AG09309 (cell line): Measurements from ENCODE around the gene ARHGAP23.

ENCODE experiments used
- DNase-seq: peaks from one replicate; pipeline ENCODE4 v3.0.0-alpha.2; 2010; ENCODE audit warnings: low read depth
- H3K4me3 ChIP-seq: 2 replicates; pipeline ENCODE4 v1.5.1; 2011; ENCODE audit warnings: mild to moderate bottlenecking, low read depth, low read length, moderate library complexity; ENCODE audit not compliant: control insufficient read depth
- TF ChIP-seq, protein P1 (sequence below): IDR thresholded peaks from 2 replicates; pipeline ENCODE4 v1.5.1; 2011; ENCODE audit warnings: mild to moderate bottlenecking, low read depth, low read length, inconsistent platforms; ENCODE audit not compliant: insufficient read depth, control insufficient read depth; ENCODE audit errors: missing control alignments

Gene ARHGAP23

DNA sequence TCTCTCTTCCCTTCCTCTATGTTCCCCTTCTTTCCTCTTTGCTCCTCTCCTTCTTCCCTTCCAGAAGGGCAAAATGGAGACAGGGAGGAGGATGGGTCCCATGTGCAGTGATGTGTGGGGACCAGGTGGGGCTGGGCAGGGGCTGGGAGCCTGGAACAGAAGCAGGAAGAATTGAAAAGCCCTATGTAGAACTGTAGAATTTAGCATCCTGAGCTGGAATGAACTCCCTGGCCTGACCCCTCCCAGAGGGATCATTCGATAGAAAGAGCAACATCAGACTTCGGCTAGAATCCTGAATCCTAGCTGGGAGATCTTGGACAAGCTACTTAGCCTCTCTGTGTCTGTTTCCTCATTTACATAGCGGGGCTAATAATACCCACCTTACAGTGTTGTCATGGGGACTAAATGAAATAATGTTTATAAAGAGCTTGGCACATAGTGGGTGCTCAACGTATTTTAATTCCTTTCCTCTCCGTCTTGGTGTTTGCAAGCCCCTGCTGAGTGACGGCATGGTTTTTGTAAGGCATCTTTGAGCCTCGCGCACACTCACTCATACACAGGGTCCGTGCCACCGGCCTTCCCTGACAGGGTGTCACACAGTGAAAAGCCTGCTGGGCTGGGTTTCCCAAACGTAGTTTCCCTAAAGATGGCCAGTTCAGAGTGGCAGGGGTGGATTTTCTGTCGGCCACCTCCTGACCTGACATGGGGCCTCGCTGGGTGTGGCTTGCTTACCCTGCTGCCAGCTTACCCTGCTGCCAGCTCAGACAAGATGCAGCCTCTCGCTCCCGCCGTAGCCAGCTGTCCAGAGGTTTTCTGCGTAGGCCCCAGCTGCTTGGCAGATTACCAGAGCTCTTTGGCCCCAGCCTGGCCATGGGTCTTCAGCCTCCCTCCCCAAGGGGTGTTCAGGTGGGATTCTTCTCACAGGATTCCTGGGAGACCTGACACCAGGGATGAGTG, 6.1 kb upstream of the ARHGAP23 start:
- DNase-seq, result no peak
- H3K4me3 ChIP-seq, result no peak overlapping the region
- TF ChIP-seq, protein P1, sequence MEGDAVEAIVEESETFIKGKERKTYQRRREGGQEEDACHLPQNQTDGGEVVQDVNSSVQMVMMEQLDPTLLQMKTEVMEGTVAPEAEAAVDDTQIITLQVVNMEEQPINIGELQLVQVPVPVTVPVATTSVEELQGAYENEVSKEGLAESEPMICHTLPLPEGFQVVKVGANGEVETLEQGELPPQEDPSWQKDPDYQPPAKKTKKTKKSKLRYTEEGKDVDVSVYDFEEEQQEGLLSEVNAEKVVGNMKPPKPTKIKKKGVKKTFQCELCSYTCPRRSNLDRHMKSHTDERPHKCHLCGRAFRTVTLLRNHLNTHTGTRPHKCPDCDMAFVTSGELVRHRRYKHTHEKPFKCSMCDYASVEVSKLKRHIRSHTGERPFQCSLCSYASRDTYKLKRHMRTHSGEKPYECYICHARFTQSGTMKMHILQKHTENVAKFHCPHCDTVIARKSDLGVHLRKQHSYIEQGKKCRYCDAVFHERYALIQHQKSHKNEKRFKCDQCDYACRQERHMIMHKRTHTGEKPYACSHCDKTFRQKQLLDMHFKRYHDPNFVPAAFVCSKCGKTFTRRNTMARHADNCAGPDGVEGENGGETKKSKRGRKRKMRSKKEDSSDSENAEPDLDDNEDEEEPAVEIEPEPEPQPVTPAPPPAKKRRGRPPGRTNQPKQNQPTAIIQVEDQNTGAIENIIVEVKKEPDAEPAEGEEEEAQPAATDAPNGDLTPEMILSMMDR, result no peak

DNA sequence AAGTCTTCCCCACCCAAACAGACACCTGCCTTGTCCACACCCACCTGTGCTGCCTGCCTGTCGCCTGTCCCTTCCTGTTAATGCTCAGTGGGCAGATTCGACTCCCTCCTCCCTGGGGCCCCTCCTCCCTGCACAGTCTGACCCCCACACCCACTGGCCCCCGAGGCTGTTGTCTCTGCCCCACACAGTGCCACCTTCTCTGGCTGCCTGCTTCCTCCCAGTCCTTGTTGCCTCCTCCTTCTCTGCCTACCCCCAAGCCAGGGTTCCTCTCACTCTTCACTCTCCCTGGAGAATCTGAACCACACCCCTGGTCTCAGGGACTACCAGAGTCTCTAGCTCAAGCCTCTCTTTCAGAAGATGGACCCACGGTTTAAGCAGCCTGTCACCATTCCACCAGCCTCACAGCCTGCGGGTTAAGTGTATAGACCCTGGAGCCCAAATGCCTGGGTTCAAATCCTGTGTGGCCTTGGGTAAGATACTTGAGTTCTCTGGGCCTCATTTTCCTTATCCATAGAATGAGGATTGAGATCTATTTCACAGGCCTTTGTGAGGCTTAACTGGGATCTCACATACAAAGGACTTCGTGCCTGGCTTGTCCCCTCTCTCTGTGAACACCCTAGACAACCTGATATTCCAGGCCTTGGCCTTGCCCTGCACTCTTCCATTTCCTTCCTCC, 3.8 kb upstream of the ARHGAP23 start:
- no peak for DNase-seq
- TF ChIP-seq, protein P1, result no peak
- no peak overlapping the region for H3K4me3 ChIP-seq

DNA sequence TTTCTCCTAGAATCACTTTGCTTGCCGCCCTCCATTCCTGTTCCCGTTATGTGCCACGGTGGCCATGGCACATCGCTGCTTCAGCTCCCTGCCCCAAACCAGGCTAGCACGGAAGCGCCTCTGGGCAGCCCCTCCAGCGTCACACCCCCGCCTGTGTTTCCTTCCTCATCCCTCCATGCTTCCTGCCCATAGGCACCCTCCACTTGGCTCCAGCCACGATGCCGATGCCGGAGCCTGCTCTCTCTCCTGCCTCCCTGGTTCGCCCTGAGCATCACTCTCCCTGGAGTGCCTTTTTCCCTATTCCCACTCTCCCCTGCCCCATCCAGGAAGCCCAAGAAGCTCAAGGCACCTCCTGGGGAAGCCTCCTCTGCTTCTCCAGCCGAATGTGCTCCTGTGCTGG, 3.2 kb upstream of the ARHGAP23 start:
- no peak overlapping the region for H3K4me3 ChIP-seq
- TF ChIP-seq, protein P1, result no peak
- no peak for DNase-seq

DNA sequence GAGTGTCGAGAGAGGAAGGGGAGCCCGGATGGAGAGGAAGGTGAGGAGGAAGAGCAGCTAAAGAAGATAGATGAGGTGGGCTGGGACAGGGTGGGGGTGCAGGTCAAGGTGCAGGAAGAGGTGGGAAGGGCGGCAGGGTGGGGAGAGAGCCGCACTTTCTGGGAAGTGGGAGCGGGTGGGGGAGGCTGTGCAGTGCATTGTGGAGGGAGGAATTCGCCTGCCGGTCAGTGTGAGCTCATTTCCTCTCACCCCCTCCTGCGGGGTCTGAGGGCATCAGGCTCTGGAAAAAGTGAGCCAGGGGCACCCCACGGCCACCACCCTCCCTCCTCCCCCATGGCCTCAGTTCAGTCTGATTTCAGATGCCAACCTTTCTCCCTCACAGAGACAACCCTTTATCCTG, 2.5 kb upstream of the ARHGAP23 start:
- TF ChIP-seq, protein P1, result no peak
- no peak for DNase-seq
- no peak overlapping the region for H3K4me3 ChIP-seq

DNA sequence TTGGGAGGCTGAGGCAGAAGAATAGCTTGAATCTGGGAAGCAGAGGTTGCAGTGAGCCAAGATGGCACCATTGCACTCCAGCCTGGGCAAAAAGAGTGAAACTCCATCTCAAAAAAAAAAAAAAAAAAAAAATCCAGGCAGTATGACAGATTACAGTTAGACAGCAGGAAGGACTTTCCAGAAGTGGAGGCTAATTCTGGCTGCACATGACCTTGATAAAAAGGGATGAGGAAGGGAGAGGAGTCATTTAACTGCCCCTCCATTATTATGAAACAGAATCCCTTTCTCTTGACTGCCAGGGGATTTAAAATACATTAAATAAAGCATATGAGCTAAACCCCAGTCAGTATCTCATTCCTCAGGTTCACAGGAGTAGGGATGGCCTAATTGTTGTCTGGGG, 1.8 kb upstream of the ARHGAP23 start:
- no peak for DNase-seq
- TF ChIP-seq, protein P1, result no peak
- H3K4me3 ChIP-seq, result no peak overlapping the region

DNA sequence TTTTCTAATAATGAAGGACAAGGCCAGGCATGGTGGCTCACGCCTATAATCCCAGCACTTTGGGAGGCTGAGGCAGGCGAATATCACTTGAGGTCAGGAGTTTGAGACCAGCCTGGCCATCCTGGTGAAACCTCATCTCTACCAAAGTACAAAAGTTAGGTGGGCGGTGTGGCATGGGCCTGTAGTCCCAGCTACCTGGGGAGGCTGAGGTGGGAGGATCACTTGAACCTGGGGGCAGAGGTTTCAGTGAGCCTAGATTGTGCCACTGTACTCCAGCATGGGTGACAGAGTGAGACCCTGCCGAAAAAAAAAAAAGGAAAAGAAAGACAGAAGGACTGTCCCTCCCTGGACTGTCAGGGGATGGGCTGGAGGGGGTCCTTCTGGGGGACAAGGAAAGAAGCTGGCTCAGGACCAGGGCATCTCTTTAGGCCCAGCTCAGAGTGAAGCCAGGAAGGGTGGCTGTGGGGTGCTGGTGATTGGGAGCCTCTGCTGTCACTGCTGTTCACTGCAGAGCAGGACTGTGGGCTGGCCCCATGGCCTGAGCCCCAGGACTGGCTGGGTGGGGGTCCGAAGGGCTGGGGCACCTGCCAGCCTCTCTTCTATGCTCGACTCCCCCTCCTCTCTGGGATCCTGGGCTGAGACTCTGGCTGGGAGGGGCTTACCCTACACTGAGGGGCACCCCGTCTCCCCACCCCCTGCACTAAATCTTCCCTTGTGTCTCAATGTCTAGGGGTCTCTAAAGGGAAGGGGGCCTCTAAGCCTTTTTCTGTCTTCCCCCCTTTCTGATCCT, 909 bp upstream of the ARHGAP23 start:
- no peak for DNase-seq
- TF ChIP-seq, protein P1, result no peak
- H3K4me3 ChIP-seq, result peak overlapping the region; percentile 63
